K562 treated with DMSO at 1 percent for 24 hours (cell line): ENCODE results near the gene FBXW10B. TPM values are rescaled to one million over a fixed set of nuclear protein-coding genes. Genes with fewer than 3 reads are reported as not detected.

Source experiments
- total RNA-seq: library from RNA; unstranded; fragments of 300-600 nt; gene quantifications from 2 replicates; pipeline ENCODE4 v1.2.3, GENCODE V29; 2022; ENCODE audit warnings: low read depth; ENCODE audit not compliant: insufficient read depth

The FBXW10B gene
- total RNA-seq: not detected in 2 replicates

GRCh38 chr17:15619331-15620058 is at the start of gene FBXW10B:
FBXW10B (minus strand) TSS chr17:15619704; CDS start chr17:15619512, 192 bp downstream.

Other genes with a start within 250 kb of the FBXW10B start
- 5.4 and 5.6 TPM in 2 replicates for gene CDRT4, start 152.1 kb downstream of the FBXW10B start, total RNA-seq
- 2.2 and 3.9 TPM in 2 replicates for gene TVP23C, start 56.2 kb downstream of the FBXW10B start, total RNA-seq
- 9.5 and 13.8 TPM in 2 replicates for gene TRIM16, start 64.6 kb upstream of the FBXW10B start, total RNA-seq
- 4.1 and 5.3 TPM in 2 replicates for gene ZNF286A, start 80.0 kb upstream of the FBXW10B start, total RNA-seq
- not detected in 2 replicates for gene TBC1D26, start 112.6 kb upstream of the FBXW10B start, total RNA-seq